ENCODE results near the gene TRAF1. TPM values are rescaled to one million over a fixed set of nuclear protein-coding genes. Genes with fewer than 3 reads are reported as not detected.

Gene TRAF1
- total RNA-seq, 1 donor from 2014 or later = 8.0 TPM

DNA sequence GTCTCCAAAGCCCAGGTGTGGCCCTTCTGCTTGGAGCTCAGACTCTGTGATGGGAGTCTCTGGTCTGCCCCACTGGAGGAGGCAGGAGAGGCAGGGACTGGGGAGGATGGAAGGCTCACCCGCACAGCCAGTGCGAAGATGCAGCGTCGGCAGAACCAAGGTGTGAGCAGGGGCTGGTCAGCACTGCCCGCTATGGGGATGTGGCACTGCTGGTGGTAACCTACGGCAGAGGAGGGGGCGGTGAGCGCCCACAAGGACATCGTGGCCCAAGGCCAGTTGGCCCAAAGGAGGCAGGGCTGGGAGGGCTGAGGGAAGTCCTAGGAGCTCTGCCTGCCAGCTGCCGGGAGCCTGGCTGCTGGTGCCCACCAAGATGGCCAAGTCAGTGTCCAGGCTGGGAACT, 56.9 kb downstream of the TRAF1 start:
- H3K36me3 Mint-ChIP-seq = peaks cover 3% of the 10 kb centered on the region
- TF ChIP-seq, protein P1, sequence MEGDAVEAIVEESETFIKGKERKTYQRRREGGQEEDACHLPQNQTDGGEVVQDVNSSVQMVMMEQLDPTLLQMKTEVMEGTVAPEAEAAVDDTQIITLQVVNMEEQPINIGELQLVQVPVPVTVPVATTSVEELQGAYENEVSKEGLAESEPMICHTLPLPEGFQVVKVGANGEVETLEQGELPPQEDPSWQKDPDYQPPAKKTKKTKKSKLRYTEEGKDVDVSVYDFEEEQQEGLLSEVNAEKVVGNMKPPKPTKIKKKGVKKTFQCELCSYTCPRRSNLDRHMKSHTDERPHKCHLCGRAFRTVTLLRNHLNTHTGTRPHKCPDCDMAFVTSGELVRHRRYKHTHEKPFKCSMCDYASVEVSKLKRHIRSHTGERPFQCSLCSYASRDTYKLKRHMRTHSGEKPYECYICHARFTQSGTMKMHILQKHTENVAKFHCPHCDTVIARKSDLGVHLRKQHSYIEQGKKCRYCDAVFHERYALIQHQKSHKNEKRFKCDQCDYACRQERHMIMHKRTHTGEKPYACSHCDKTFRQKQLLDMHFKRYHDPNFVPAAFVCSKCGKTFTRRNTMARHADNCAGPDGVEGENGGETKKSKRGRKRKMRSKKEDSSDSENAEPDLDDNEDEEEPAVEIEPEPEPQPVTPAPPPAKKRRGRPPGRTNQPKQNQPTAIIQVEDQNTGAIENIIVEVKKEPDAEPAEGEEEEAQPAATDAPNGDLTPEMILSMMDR (IDR thresholded peaks at IDR 0.05; ENCODE audit: unreplicated experiment) = no peak
- H3K27ac Mint-ChIP-seq = no peak overlapping the region
- no peak for DNase-seq (ENCODE audit: low spot score in 2 of 2, unreplicated experiment in 2 of 2)
- peaks cover 11% of the 10 kb centered on the region for H3K4me1 Mint-ChIP-seq
- no peaks in the 10 kb centered on the region for H3K27me3 Mint-ChIP-seq (ENCODE audit: low read depth)
- no peak overlapping the region for H3K4me3 Mint-ChIP-seq
- no peaks in the 10 kb centered on the region for H3K9me3 Mint-ChIP-seq

DNA sequence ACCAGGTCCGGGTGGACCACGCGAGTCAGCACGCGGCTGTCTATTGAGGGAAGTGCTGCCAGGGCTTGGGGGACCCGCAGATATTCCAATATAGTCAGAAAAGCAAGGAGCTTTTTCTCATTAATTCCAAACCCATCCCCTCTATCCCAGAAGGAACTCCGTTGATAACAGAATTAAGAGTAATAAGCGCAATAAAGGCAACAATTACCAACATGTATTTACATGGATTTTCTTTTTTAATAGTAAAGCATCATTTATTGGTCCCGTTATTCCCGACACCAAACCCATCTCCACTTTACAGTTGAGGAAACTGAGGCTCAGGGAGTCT, 57.3 kb downstream of the TRAF1 start:
- Mint-ChIP-seq H3K36me3 (peaks cover 1% of the 10 kb centered on the region), H3K4me3 (peak overlapping the region; percentile 85), H3K4me1 (peaks cover 11% of the 10 kb centered on the region), H3K27me3 (ENCODE audit: low read depth) (no peaks in the 10 kb centered on the region), H3K27ac (peak overlapping the region; percentile 89), H3K9me3 (no peaks in the 10 kb centered on the region)
- DNase-seq (ENCODE audit: low spot score in 2 of 2, unreplicated experiment in 2 of 2) = no peak
- TF ChIP-seq, protein P1 (IDR thresholded peaks at IDR 0.05; ENCODE audit: unreplicated experiment) = no peak

DNA sequence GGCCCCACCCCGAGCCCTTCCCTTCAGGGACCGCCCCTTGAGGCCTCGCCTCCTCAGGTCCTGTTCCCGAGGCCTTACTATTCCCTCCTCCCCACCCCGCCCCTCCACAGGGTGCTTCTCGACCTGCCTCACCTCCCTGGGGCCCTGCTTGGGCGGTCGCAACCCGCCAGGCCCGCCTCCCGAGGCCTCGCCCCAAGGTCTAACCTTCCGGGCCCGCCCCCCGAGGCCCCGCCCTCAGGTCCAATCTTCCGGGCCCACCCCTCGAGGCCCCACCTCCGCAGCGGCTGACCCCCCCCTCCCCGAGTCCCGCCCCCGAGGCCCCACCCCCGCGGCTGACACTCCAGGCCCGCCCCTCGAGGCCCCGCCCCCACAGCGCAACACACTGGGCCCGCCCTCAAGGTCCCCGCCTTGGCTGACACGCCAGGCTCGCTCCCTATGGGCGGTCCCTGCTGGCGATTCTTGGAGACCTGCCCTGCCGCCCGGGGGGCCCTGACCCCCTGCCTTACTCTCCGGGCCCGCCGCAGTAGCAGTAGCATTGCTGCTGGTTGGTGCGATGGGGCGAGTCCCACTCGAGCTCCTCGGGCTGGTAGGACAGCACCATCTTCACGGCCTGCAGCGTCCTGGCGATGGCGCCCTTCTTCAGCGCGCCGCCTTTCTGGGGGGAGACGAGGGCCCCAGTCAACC, 57.8 kb downstream of the TRAF1 start:
- H3K4me3 Mint-ChIP-seq = peak overlapping the region; percentile 85
- H3K27ac Mint-ChIP-seq = peak overlapping the region; percentile 89
- peaks cover 10% of the 10 kb centered on the region for H3K4me1 Mint-ChIP-seq
- no peaks in the 10 kb centered on the region for H3K9me3 Mint-ChIP-seq
- TF ChIP-seq, protein P1 (IDR thresholded peaks at IDR 0.05; ENCODE audit: unreplicated experiment) = no peak
- DNase-seq (ENCODE audit: low spot score in 2 of 2, unreplicated experiment in 2 of 2) = peak; percentile 90 to 93
- no peaks in the 10 kb centered on the region for H3K27me3 Mint-ChIP-seq (ENCODE audit: low read depth)
- H3K36me3 Mint-ChIP-seq = peaks cover 6% of the 10 kb centered on the region

- Mint-ChIP-seq H3K36me3 (peaks cover 6% of the 10 kb centered on the region), H3K4me1 (peaks cover 8% of the 10 kb centered on the region), H3K4me3 (peak overlapping the region; percentile 59), H3K27me3 (ENCODE audit: low read depth) (no peaks in the 10 kb centered on the region), H3K9me3 (no peaks in the 10 kb centered on the region), H3K27ac (peak overlapping the region; percentile 50)
- TF ChIP-seq, protein P1 (IDR thresholded peaks at IDR 0.05; ENCODE audit: unreplicated experiment) = no peak
- no peak for DNase-seq (ENCODE audit: low spot score in 2 of 2, unreplicated experiment in 2 of 2)
Measured at GRCh38 chr9:120868339-120868675, 58.3 kb downstream of the TRAF1 start.

DNA sequence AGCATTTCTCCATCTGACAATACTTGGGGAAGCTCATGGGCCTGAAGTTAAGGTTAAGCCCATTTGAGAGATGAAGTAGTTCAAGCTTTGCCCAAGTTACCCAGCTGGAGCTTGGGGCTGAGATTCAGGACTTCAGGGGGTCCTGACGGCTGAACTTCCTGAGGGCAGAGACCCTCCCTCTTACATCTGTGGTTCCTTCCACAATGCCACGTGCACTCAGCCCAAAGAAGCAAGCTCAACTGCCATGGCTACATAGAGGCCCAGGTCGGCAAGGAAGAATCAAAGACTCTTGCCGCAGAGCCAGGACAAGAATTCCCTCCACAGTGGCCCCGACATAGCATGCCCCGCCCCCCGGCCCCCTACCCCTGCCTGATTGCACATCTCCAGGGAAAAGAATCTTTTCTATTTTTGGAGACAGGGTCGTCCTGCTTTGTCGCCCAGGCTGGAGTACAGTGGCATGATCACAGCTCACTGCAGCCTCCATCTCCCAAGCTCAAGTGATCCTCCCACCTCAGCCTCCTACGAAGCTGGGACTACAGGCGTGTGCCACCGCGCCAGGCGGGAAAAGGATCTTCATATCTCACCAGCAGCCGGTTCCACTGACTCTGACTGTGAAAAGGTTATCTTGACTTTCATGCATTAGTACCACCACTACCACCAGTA, 58.8 kb downstream of the TRAF1 start:
- H3K4me3 Mint-ChIP-seq = peak overlapping the region; percentile 59

More for the DNA sequence above, 58.8 kb downstream of the TRAF1 start:
- no peaks in the 10 kb centered on the region for H3K27me3 Mint-ChIP-seq (ENCODE audit: low read depth)
- peaks cover 8% of the 10 kb centered on the region for H3K4me1 Mint-ChIP-seq
- no peaks in the 10 kb centered on the region for H3K9me3 Mint-ChIP-seq
- no peak for DNase-seq (ENCODE audit: low spot score in 2 of 2, unreplicated experiment in 2 of 2)
- peak overlapping the region; percentile 50 for H3K27ac Mint-ChIP-seq
- TF ChIP-seq, protein P1 (IDR thresholded peaks at IDR 0.05; ENCODE audit: unreplicated experiment) = no peak
- H3K36me3 Mint-ChIP-seq = peaks cover 6% of the 10 kb centered on the region
